GM04504 (cell line): ENCODE results near the gene CNNM3.
"Not testable (repeated sequence)": the region's sequence is repeated elsewhere in the genome, so short reads cannot be mapped to it uniquely, and the experiment has no call there.

Experiments
- DNase-seq: peaks from one replicate; pipeline ENCODE4 v3.0.0-alpha.2; 2012; ENCODE audit warnings: low read depth

CNNM3 gene

DNA sequence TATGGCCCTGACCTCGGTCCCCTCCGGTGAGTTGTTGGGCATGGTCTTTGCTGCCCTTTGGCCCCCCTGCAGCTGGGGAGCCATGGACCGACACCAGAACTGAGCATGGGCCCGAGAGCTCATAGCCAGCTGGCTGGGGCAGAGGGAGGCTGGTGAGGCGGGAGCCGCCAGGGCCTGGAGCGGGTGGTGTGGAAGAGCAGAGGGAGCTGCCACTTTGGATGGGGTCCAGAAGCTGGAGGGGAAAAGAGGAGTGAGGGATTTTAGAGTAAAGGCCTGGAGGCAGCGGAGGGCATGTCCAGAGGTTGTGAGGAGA, 16.5 kb upstream of the CNNM3 start:
- DNase-seq, result no peak

- no peak for DNase-seq
These were observed 15.7 kb upstream of the CNNM3 start for GRCh38 chr2:96800061-96801004.

GRCh38 chr2:96801005-96801785, 14.9 kb upstream of the CNNM3 start:
- DNase-seq, result no peak

DNA sequence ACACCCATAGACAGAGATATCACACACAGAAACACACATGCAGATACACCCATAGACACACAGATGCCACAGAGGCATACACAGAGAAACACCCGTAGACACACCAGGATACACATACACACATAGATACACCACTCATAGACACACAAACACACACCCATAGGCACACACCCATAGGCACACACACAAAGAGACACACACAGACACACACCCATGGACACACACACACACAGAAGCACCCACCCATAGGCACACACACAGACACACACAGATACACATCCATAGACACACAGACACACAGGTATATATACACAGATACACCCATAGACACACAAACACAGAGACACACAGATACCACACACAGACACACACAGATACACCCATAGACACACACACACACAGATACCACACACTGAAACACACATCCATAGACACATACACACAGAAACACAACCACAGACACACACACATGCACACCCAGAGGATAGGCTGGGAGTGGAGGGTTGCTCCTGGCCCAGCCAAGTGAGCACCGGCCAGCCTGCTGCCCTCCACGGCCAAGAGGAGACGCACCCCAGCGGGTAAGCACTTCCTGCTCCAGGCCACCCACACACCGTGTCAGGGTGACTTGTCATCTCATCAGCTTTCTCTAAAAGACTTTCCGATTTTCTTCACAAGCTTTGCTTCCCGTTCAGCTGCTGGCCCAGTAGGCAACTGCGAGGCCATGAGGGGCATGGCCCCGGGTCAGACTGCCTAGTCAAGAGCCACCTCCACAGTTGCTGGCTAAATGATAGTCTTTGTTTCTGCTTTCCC, 14.1 kb upstream of the CNNM3 start:
- no peak for DNase-seq

- DNase-seq, result no peak
These were observed 13.3 kb upstream of the CNNM3 start for GRCh38 chr2:96802721-96803120.

DNA sequence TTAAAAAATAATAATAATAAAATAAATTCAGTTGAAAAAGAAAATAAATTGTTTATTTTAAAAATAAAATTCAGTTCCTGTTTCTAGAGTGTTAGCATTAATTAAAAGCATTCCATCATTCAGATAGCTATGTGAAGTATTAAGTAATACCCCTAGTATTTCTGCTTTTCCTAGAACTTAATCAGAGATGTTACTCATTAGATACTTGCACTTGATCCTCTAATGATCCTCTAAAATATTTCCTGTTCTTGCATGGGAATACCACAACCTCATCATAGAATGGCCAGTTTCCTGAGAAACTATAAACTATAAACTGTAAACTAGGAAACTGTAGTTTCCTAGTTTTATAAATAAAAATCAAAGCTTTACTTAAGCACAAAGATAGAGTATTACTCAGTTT, 11.1 kb upstream of the CNNM3 start:
- DNase-seq, result no peak

DNA sequence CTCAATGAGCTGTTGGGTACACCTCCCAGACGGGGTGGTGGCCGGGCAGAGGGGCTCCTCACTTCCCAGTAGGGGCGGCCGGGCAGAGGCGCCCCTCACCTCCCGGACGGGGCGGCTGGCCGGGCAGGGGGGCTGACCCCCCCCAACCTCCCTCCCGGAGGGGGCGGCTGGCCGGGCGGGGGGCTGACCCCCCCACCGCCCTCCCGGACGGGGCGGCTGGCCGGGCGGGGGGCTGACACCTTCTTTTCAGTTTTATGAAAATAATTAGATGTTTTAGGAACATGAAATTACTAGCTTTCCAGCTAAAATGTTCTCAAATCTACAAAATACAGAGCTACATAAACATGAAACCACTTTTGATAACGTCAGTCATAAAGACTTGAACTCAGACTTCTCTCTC, 10.1 kb upstream of the CNNM3 start:
- not testable (repeated sequence) for DNase-seq

- DNase-seq, result no peak
These were observed 9.5 kb upstream of the CNNM3 start for GRCh38 chr2:96806468-96807126.

- DNase-seq, result no peak
These were observed 9.0 kb upstream of the CNNM3 start for GRCh38 chr2:96807127-96807471.

GRCh38 chr2:96808176-96808837, 7.8 kb upstream of the CNNM3 start:
- DNase-seq, result no peak

DNA sequence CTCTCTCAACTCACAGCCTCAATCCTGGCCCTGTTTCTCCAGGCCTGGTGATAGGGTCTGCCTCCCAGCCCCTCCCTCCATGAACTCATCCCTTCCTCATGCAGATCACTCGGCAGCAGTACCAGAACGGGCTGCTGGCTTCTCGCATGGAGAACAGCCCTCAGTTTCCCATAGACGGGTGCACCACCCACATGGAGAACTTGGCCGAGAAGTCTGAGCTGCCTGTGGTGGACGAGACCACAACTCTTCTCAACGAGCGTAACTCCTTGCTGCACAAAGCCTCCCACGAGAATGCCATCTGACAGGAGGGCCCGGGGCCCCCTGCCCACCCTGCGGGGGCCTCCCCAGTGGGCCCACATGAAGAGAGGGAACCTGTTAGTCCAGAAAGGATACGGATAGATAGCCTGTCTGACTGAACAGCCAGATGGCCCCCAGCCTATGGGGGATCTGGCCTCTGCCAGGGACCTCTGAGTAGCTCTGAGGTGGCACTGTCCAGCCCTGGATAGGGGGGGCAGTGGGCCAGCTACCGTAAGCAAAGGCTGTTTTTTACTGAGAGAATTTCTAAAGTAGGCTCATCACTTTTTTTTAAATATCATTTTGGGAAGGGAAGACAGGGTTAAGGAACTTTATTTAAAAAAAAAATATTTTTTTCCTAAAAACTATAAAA, 6.7 kb upstream of the CNNM3 start:
- DNase-seq, result no peak

- no peak for DNase-seq
These were observed 5.9 kb upstream of the CNNM3 start for GRCh38 chr2:96809951-96810782.

DNA sequence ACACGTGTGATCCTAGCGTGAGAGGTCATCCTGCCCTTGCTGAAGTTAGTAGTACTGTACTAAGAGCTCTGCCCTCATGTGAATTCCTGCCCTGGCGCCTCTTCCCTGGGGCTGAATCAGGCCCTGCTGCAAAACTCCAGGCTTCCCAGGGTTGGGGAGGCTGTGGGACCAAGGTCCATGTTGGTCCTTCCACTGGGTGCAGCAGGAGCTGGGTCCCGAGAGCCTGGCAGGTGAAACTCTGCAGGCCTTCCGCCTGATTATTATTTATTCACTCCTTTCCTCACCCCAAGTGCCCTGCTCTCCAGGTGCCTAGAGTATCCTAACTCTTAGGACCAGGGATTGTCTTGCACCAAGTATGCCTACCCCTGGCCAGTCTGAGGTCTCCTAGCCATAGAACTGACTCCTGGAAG, 5.3 kb upstream of the CNNM3 start:
- DNase-seq, result no peak

- no peak for DNase-seq
These were observed 4.2 kb upstream of the CNNM3 start for GRCh38 chr2:96811917-96812316.

DNA sequence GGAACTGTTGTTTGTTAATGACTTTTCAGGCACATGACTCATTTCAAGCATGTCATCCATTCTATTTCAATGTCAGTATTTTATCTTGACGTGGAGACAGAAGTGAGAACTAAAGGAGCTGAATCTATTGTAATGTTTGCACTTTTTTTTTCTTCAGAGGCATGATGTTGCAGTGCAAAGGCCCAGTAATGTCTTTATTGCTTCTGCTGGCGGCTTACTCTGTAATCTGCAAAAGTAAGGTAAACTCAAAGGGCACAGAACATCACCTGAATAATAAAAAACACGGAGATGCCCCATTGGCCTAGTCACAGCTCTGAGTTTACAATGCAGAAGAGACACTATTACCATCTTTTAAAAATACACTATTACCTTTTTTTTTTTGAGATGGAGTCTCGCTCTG, 2.4 kb upstream of the CNNM3 start:
- no peak for DNase-seq

- DNase-seq, result no peak
These were observed 542 bp upstream of the CNNM3 start for GRCh38 chr2:96815326-96816126.

DNA sequence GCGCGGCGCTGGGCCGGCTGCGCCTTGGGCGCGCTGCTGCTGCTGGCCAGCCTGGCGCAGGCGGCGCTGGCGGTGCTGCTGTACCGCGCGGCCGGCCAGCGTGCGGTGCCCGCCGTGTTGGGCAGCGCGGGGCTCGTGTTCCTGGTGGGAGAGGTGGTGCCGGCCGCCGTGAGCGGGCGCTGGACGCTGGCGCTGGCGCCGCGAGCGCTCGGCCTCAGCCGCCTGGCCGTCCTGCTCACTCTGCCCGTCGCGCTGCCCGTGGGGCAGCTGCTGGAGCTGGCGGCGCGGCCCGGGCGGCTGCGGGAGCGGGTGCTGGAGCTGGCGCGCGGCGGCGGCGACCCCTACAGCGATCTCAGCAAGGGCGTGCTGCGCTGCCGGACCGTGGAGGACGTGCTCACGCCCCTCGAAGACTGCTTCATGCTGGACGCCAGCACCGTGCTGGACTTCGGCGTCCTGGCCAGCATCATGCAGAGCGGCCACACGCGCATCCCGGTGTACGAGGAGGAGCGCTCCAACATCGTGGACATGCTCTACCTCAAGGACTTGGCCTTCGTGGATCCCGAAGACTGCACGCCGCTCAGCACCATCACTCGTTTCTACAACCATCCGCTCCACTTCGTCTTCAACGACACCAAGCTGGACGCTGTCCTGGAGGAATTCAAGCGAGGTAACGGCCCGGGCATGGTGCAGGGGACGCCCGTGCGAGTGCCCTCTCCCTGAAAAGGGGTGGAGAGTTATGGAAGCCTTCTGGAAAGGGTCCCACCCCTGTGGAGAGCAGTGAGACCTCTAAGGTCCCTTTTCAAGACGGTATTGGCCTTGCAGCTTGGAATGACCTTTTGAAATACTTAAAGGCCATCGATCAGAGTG, 1.0 kb downstream of the CNNM3 start:
- DNase-seq, result no peak

DNA sequence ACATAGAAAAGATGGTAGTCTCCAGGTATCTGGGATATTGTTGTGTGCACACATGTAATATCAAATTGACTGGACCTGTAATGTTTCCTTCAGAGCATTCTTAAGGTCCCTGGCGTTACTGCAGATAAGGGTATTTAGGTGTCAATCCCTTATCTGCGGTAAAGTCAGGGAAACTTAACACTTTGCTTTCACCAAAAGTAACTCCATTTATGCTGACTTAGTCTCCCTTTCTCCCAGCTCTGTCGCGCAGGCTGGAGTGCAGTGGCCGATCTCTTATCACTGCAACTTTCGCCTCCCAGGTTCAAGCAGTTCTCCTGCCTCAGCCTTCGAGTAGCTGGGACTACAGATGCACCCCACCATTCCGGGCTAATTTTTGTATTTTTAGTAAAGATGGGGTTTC, 1.8 kb downstream of the CNNM3 start:
- DNase-seq, result no peak
